SU-DHL-6 (cell line): Measurements from ENCODE around the gene RPL10.

Experiments used
- CTCF ChIP-seq: fragments of 200-600 bp; sonication (generic); IDR thresholded peaks from one replicate; pipeline ENCODE4 v1.5.1; 2017; ENCODE audit warnings: antibody characterized with exemption, mild to moderate bottlenecking, low read length, moderate library complexity; ENCODE audit not compliant: insufficient read depth, poor library complexity, severe bottlenecking
- EZH2phosphoT487 ChIP-seq: fragments of 200-600 bp; sonication (generic), shearing (Covaris generic); conservative IDR thresholded peaks from 2 replicates; pipeline ENCODE4 v1.6.1; 2018; ENCODE audit warnings: mild to moderate bottlenecking, antibody characterized with exemption, low read length, moderate library complexity, mixed read lengths

- TF ChIP-seq CTCF (no peak), EZH2phosphoT487 (no peak)
Measured at GRCh38 chrX:154434394-154435168, 36.4 kb downstream of the RPL10 start.
